Suprapubic skin (tissue), 4 donors: ENCODE data around the gene FMNL1. TPM values are rescaled to one million over a fixed set of nuclear protein-coding genes. Genes with fewer than 3 reads are reported as not detected.
A peak's percentile ranks its signal among the peaks of the same experiment; 100 is the strongest.

Experiments used
- DNase-seq, 2 donors: peaks; one replicate each; pipeline ENCODE4 v3.0.0-alpha.2; 2019; ENCODE audit warnings: low spot score in 2 of 2
- H3K27ac ChIP-seq: fragments of 200-600 bp; sonication (generic); one replicate; pipeline ENCODE4 v1.5.1; 2019
- H3K27me3 ChIP-seq: fragments of 200-600 bp; sonication (generic); one replicate; pipeline ENCODE4 v1.5.1; 2019
- H3K36me3 ChIP-seq: fragments of 200-600 bp; sonication (generic); one replicate; pipeline ENCODE4 v1.5.1; 2019
- H3K4me1 ChIP-seq: fragments of 200-600 bp; sonication (generic); one replicate; pipeline ENCODE4 v1.5.1; 2019
- H3K4me3 ChIP-seq: fragments of 200-600 bp; sonication (generic); one replicate; pipeline ENCODE4 v1.5.1; 2019; ENCODE audit warnings: mild to moderate bottlenecking
- H3K9me3 ChIP-seq: fragments of 200-600 bp; sonication (generic); one replicate; pipeline ENCODE4 v1.5.1; 2019
- EP300 ChIP-seq: sonication (generic); formaldehyde crosslinking; IDR thresholded peaks from one replicate; pipeline ENCODE4 v1.6.1; 2017; ENCODE audit warnings: antibody characterized with exemption
- POLR2A ChIP-seq, 2 donors: fragments of 450-650 bp; IDR thresholded peaks; one replicate each; pipeline ENCODE4 v1.6.1; 2017; ENCODE audit warnings: antibody characterized with exemption in 2 of 2, mild to moderate bottlenecking in 2 of 2, moderate library complexity in 2 of 2
- POLR2AphosphoS5 ChIP-seq, 3 donors: sonication (generic); formaldehyde crosslinking; IDR thresholded peaks; one replicate each; pipeline ENCODE4 v1.6.1; 2017; ENCODE audit warnings: antibody characterized with exemption in 3 of 3
- WGBS: methylation state at CpG from one replicate; pipeline ENCODE4 v1.1.5; 2018; 5-methylcytosine and 5-hydroxymethylcytosine counted together
- total RNA-seq, 4 donors: library from RNA; depleted of rRNA; stranded (reverse); fragments of >200 nt; gene quantifications; one replicate each; pipeline ENCODE4 v1.1.0, GENCODE V29; 2016
- TF ChIP-seq, protein P1 (sequence below), 2 donors: fragments of 200-600 bp in 1 of 2; fragments of 450-650 bp in 1 of 2; sonication (generic) in 1 of 2; IDR thresholded peaks; one replicate each; pipeline ENCODE4 v1.5.1; 2016 to 2019; ENCODE audit warnings: antibody characterized with exemption in 2 of 2, mild to moderate bottlenecking in 1 of 2, moderate library complexity in 1 of 2

The FMNL1 gene
- total RNA-seq, 4 donors from 2014 or later, result 5.9 to 14.6 (median 8.0) TPM

GRCh38 chr17:45277216-45277849 is 55.6 kb downstream of the FMNL1 start:
- Histone ChIP-seq H3K9me3 (no peaks in the 10 kb centered on the region), H3K27me3 (no peaks in the 10 kb centered on the region), H3K36me3 (peaks cover 36% of the 10 kb centered on the region), H3K27ac (peak overlapping the region; percentile 60), H3K4me3 (no peak overlapping the region), H3K4me1 (peaks cover 26% of the 10 kb centered on the region)
- peak; percentile 95 to 97 for DNase-seq
- TF ChIP-seq, protein P1, sequence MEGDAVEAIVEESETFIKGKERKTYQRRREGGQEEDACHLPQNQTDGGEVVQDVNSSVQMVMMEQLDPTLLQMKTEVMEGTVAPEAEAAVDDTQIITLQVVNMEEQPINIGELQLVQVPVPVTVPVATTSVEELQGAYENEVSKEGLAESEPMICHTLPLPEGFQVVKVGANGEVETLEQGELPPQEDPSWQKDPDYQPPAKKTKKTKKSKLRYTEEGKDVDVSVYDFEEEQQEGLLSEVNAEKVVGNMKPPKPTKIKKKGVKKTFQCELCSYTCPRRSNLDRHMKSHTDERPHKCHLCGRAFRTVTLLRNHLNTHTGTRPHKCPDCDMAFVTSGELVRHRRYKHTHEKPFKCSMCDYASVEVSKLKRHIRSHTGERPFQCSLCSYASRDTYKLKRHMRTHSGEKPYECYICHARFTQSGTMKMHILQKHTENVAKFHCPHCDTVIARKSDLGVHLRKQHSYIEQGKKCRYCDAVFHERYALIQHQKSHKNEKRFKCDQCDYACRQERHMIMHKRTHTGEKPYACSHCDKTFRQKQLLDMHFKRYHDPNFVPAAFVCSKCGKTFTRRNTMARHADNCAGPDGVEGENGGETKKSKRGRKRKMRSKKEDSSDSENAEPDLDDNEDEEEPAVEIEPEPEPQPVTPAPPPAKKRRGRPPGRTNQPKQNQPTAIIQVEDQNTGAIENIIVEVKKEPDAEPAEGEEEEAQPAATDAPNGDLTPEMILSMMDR (IDR thresholded peaks at IDR 0.05), result peak; percentile 78 to 87
- TF ChIP-seq POLR2A (IDR thresholded peaks at IDR 0.05), result no peak
- peak in 2 of 3 donors; percentile 32 to 58 for TF ChIP-seq POLR2AphosphoS5 (IDR thresholded peaks at IDR 0.05)
- 18% methylated on average over 15 of the region's 16 CpGs for WGBS

GRCh38 chr17:45277992-45278391 is 56.3 kb downstream of the FMNL1 start:
- H3K27me3 ChIP-seq, result no peaks in the 10 kb centered on the region
- no peak overlapping the region for H3K4me3 ChIP-seq
- H3K4me1 ChIP-seq, result peaks cover 26% of the 10 kb centered on the region
- peak overlapping the region; percentile 60 for H3K27ac ChIP-seq
- H3K36me3 ChIP-seq, result peaks cover 35% of the 10 kb centered on the region
- TF ChIP-seq EP300, result no peak
- no peak for TF ChIP-seq POLR2AphosphoS5 (IDR thresholded peaks at IDR 0.05)
- TF ChIP-seq, protein P1 (IDR thresholded peaks at IDR 0.05), result no peak
- TF ChIP-seq POLR2A (IDR thresholded peaks at IDR 0.05), result no peak
- 49% methylated on average over 7 of the region's 7 CpGs for WGBS
- no peaks in the 10 kb centered on the region for H3K9me3 ChIP-seq
- DNase-seq, result no peak

GRCh38 chr17:45279898-45280297 is 58.2 kb downstream of the FMNL1 start:
- H3K27ac ChIP-seq, result no peak overlapping the region
- H3K4me1 ChIP-seq, result peaks cover 31% of the 10 kb centered on the region

GRCh38 chr17:45282683-45283644 is 61.3 kb downstream of the FMNL1 start:
- H3K27ac ChIP-seq, result no peak overlapping the region
- H3K9me3 ChIP-seq, result no peaks in the 10 kb centered on the region
- no peak overlapping the region for H3K4me3 ChIP-seq
- peak; percentile 49 to 58 for DNase-seq
- 77% methylated on average over 13 of the region's 21 CpGs for WGBS
- TF ChIP-seq, protein P1 (IDR thresholded peaks at IDR 0.05), result no peak
- TF ChIP-seq POLR2AphosphoS5 (IDR thresholded peaks at IDR 0.05), result no peak
- no peak for TF ChIP-seq EP300
- no peak for TF ChIP-seq POLR2A (IDR thresholded peaks at IDR 0.05)
- H3K4me1 ChIP-seq, result peaks cover 25% of the 10 kb centered on the region
- peaks cover 64% of the 10 kb centered on the region for H3K36me3 ChIP-seq
- no peaks in the 10 kb centered on the region for H3K27me3 ChIP-seq

More at GRCh38 chr17:45279898-45280297, 58.2 kb downstream of the FMNL1 start:
- Histone ChIP-seq H3K36me3 (peaks cover 35% of the 10 kb centered on the region), H3K4me3 (no peak overlapping the region), H3K9me3 (no peaks in the 10 kb centered on the region), H3K27me3 (no peaks in the 10 kb centered on the region)
- 58% methylated on average over 3 of the region's 3 CpGs for whole genome bisulfite sequencing
- TF ChIP-seq POLR2AphosphoS5 (IDR thresholded peaks at IDR 0.05) (no peak), POLR2A (IDR thresholded peaks at IDR 0.05) (no peak), EP300 (no peak)
- TF ChIP-seq, protein P1 (IDR thresholded peaks at IDR 0.05), result no peak
- no peak for DNase-seq

GRCh38 chr17:45283711-45284110 is 62.0 kb downstream of the FMNL1 start:
- Histone ChIP-seq H3K36me3 (peaks cover 72% of the 10 kb centered on the region), H3K4me1 (peaks cover 27% of the 10 kb centered on the region), H3K27me3 (no peaks in the 10 kb centered on the region), H3K4me3 (no peak overlapping the region), H3K9me3 (no peaks in the 10 kb centered on the region), H3K27ac (no peak overlapping the region)
- TF ChIP-seq, protein P1 (IDR thresholded peaks at IDR 0.05), result no peak
- TF ChIP-seq POLR2A (IDR thresholded peaks at IDR 0.05) (no peak), POLR2AphosphoS5 (IDR thresholded peaks at IDR 0.05) (no peak), EP300 (no peak)
- WGBS, result 93% methylated on average over 9 of the region's 10 CpGs
- DNase-seq, result peak in 1 of 2 donors; percentile 48
